GM18861 (cell line): Measurements from ENCODE around the gene SEC63.
A peak's percentile ranks its signal among the peaks of the same experiment; 100 is the strongest.

Experiments used
- ATAC-seq: cut with Tn5 transposase; IDR thresholded peaks from one replicate; pipeline ENCODE4 v1.9.1; 2021; ENCODE audit not compliant: unreplicated experiment

SEC63 gene

GRCh38 chr6:107822176-107823046, 135.6 kb downstream of the SEC63 start:
- peak; percentile 43 for ATAC-seq

- ATAC-seq, result no peak
These were observed 136.4 kb downstream of the SEC63 start for GRCh38 chr6:107821591-107821990.

GRCh38 chr6:107820338-107821261, 137.4 kb downstream of the SEC63 start:
- no peak for ATAC-seq

GRCh38 chr6:107819964-107820337, 138.1 kb downstream of the SEC63 start:
- no peak for ATAC-seq

- no peak for ATAC-seq
These were observed 138.8 kb downstream of the SEC63 start for GRCh38 chr6:107819217-107819616.

- ATAC-seq, result no peak
These were observed 139.7 kb downstream of the SEC63 start for GRCh38 chr6:107818272-107818671.

GRCh38 chr6:107817784-107818183, 140.2 kb downstream of the SEC63 start:
- ATAC-seq, result no peak
